Activated CD4-positive, CD25-positive, alpha-beta regulatory T cell treated with anti-CD3 and anti-CD28 coated beads, Interleukin-2, amount 50 U/mL, for 72 hours (primary cell): Measurements from ENCODE around the gene MDFI.
A peak's percentile ranks its signal among the peaks of the same experiment; 100 is the strongest.
"Not testable (repeated sequence)": the region's sequence is repeated elsewhere in the genome, so short reads cannot be mapped to it uniquely, and the experiment has no call there.

Experiments
- DNase-seq: peaks from one replicate; pipeline ENCODE4 v3.0.0; 2021

The MDFI gene

GRCh38 chr6:41602864-41603608 is 35.2 kb upstream of the MDFI start:
- peak; percentile 71 for DNase-seq

- DNase-seq: no peak
Measured at GRCh38 chr6:41604006-41604405, 34.3 kb upstream of the MDFI start.

DNA sequence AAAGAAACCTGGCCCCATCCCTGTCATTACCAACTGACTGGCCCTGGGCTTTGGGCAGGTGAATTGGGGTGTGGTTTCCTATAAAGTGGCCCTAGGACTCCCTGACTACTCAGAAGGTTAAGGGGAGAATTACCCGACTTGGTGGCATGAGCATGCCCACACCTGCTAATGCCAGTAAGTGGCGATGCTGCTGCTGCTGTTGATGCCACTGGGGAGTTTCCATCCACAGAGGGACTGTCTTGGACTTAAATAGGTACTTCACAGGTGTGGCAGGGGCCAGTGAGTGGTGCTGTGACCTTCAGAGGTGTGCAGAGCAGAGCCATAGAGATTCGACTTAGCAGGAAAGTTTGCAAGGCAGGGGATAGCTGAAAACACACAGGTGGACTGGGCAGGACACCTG is 32.6 kb upstream of the MDFI start:
- no peak for DNase-seq

DNA sequence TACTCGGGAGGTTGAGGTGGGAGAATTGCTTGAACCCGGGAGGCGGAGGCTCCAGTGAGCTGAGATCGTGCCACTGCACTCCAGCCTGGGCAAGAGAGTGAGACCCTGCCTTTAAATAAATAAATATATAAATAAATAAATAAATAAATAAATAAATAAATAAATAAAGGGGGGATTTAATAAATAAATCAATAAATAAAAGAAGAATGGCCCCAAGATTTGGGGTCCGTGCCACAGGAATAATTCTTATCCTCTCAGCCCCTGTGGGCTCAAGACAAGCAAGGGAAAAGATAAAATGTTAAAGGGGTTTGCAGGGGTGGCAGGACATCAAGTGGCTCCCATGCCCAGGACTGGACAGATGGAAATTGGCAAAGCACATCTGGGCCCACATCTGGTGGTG is 31.2 kb upstream of the MDFI start:
- DNase-seq: no peak

GRCh38 chr6:41607736-41608135 is 30.5 kb upstream of the MDFI start:
- DNase-seq: no peak

DNA sequence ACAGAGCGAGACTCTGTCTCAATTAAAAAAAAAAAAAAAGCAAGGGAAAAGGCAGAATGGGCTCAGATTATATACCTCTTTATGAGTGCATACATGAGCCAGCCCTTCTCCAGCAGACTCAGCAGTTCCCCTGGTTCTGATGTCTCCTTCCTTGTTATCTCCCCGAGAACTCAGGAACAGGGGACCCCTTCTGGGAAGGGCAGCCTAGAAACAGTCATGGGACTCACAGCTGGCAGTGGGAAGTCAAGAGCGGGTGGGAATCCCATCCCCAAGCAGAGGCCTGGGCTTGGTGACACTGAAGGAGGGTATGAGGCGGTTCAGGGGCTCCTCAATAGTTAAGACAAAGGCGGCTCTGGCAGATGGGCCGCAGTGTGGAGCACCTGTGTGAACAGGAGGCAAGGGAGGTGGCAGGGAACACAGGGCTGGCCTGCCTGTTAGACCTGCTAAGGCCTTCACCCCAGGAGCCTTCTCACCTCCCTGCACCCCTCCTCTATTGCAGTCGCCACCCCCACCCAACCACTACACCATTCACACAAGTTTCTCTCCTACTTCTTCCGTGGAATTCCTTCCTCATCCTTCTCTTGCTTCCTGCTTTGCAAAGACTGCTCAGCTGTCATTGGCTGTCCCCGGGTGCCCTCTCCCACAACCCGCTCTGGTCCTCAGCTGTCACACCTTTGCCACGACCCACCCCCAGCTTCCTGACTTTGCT is 29.7 kb upstream of the MDFI start:
- DNase-seq: no peak

DNA sequence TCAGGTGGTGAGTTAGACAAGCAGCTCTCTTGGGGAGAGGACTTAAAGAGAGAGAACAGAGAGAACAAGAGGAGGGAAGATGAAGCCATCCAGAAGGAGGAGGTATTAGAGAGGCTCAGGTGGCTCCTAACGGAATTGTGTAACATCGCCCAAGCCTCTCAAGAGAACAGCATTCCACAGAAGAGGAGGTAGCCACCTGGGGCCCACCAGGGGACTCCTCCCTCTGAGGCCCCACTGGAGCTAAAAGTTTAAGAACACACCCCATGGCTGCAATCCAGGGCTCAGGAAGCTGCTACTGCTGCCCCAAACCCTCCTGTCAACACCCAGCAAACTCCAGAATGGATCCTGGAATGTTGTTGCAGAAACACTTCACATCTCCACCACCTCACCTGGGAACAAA is 23.6 kb upstream of the MDFI start:
- DNase-seq: no peak

DNA sequence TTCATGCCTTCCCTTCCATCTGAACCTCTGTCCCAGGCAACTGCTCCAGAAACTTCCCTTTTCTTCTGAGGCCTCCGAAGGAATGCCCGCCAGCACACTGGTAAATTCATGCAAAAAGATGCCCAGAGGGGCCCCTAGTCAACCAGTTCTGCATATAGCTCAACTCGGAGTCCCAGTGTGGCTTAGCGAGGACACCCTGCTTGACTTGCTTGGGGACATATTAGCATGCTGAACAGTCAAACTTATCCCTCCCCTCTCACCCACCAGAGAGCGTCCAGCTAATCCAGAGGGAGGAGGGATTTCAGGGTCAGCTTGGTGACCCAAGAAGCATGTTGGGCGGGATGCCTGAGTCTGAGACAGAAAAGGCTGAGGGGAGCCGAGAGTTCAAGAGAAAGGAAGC is 23.0 kb upstream of the MDFI start:
- no peak for DNase-seq

GRCh38 chr6:41618598-41618997 is 19.7 kb upstream of the MDFI start:
- no peak for DNase-seq

DNA sequence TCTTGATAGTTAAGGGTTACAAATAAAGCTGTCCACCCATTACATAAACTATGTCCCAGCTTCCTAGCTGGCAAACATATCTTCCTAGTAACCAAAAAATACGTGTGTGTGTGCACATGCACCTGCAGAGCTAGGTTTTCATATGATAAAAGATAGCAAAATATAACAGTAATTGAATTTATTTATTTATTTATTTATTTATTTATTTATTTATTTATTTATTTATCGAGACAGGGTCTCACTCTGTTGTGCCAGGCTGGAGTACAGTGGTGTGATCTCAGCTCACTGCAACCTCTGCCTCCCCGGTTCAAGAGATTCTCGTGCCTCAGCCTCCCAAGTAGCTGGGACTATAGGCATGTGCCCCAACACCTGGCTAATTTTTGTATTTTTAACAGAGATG is 19.1 kb upstream of the MDFI start:
- not testable (repeated sequence) for DNase-seq

- no peak for DNase-seq
Measured at GRCh38 chr6:41621367-41621766, 16.9 kb upstream of the MDFI start.

DNA sequence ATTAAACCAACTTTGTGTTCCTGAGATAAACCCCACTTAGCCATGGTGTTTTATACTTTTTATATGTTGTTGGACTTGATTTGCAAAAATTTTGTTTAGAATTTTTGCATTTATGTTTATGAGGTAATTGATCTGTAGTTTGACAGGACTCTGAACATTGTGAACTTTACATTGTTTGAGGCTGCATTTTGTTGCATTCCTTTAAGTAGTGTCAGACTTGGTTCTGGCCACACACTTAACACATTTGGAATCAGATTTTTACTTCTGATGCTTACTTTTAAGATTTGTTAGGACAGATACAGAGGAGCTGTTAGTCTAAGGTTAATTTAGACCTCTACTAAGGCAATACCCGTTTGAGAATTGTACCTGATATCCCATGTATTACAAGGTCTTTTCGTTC is 16.5 kb upstream of the MDFI start:
- no peak for DNase-seq

GRCh38 chr6:41622206-41622988 is 15.9 kb upstream of the MDFI start:
- DNase-seq: no peak

- DNase-seq: no peak
Measured at GRCh38 chr6:41623330-41623729, 14.9 kb upstream of the MDFI start.

DNA sequence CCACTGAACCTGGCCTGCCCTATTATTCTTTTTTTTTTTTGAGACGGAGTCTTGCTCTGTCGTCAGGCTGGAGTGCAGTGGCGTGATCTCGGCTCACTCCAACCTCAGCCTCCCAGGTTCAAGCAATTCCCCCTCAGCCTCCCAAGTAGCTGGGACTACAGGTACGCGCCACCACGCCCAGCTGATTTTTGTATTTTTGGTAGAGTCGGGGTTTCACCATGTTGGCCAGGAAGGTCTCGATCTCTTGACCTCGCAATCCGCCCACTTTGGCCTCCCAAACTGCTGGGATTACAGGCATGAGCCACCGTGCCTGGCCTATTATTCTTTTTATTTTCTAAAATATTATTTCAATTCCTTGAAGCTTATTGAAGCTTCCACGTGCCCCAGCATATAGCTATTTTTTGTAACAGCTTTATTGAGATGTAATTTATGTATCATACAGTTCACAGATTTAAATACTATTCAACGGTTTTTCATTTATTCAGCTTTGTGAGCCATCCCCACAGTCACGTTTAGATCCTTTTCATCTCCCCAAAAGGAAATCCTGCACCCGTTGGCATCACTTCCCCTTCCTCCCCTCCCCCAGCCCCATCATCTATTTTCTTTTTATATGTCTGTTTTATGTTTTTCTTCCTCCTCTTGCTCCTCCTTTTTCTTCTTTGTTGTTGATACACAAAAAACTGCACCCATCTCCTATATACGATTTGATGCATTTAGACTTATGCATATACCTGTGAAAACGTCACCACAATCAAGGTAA is 13.5 kb upstream of the MDFI start:
- no peak for DNase-seq

GRCh38 chr6:41625442-41625841 is 12.8 kb upstream of the MDFI start:
- DNase-seq: no peak

GRCh38 chr6:41626022-41626421 is 12.2 kb upstream of the MDFI start:
- DNase-seq: no peak

DNA sequence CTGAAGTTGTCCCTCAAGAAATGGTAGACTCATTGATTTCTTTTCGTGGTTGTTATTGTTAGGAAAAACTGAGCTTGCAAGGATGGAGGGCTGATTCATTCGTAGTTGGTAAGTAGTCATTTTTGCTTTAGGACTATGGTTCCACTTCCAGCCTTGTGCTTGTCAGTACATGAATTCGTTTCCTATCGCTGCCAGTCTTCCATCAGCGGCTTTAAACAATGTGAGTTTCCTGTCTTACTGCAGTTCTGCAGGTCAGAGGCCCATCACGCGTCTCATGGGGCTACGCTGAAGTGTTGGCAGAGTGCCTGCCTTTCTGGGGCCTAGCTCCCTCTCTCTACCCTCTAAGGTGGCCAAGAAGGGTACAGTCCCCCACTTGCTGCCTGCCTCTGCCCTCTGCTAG is 11.4 kb upstream of the MDFI start:
- DNase-seq: no peak

DNA sequence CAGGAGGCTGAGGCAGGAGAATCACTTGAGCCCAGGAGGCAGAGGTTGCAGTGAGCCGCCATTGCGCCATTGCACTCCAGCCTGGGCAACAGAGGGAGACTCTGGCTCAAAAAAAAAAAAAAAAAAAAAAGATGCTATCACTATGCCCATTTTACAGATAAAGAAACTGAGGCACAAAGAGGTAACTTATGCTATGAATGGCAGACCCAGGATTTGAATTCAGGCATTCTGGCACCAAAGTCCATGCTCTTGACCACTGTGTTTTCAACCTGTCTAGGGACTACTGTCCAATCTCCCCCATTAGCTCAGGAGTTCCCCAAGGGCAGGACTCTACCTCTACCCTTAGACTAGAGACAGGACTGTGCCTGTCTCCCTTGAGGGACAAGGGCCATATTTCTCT is 9.1 kb upstream of the MDFI start:
- no peak for DNase-seq

DNA sequence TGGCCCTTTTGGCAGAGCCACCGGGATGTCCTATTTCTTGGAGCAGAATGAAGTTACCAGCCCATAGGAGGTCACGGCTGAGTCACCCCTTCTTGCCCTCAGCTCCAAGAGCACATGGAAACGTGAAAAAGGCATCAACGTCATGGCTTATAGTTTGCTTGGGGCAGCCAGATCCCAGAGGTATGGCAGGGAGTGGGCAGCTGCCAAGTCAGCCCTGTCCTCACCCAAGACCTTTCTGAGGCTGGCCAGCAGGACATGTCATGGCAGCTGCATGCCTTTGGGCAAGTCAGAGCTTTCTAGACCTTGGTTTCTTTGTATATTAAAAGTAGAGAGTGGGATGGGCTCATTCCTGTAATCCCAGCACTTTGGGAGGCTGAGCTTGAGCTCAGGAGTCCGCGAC is 8.2 kb upstream of the MDFI start:
- DNase-seq: no peak

- DNase-seq: no peak
Measured at GRCh38 chr6:41630946-41631345, 7.3 kb upstream of the MDFI start.

DNA sequence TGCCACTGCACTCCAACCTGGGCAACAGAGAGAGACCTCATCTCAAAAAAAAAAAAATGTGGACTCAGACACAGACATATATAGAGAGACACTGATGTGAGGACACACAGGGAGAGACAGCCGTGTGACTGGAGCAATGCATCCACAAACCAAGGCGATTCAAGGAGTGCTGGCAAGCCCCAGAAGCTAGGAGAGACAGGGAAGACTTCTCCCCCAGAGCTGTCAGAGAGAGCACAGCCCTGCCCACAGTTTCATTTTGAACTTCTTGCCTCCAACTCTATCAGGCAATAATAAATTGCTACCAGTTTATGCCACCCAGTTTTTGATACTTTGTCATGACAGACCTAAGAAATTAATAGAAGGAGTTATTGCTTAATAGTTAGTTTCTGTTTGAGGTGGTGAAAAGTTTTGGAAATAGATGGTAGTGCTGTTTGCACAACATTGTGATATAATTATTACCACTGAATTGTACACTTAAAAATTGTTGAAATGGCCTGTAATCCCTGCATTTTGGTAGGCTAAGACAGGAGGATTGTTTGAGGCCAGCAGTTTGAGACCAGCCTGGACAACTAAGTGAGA is 5.1 kb upstream of the MDFI start:
- DNase-seq: no peak

GRCh38 chr6:41634657-41635056 is 3.6 kb upstream of the MDFI start:
- no peak for DNase-seq
